ENCODE data around the gene MRPL42.

DNA sequence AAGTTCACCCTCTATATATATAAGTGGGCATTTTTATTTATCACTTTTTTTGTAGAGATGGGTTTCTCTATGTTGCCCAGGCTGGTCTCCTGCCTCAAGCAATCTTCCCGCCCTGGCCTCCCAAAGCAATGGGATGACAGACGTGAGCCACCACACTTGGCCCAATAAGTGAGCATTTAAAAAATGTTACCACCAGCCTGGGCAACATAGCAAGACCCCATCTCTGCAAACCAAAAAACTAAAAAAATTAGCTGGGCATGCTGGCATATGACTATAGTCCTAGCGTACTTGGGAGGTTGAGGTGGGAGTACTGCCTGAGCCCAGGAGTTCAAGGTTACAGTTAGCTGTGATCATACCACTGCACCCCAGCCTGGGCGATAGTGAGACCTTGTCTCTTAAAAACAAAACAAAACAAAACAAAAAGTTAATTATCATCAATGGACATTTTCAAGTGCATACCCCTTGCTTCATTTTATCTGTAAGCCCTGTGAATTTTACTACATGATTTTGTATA, 49.3 kb upstream of the MRPL42 start:
- no peak for TF ChIP-seq EZH2 (IDR thresholded peaks at IDR 0.05; ENCODE audit: borderline replicate concordance, insufficient read depth, low read depth, low read length, poor library complexity, severe bottlenecking)
- TF ChIP-seq, protein P1, sequence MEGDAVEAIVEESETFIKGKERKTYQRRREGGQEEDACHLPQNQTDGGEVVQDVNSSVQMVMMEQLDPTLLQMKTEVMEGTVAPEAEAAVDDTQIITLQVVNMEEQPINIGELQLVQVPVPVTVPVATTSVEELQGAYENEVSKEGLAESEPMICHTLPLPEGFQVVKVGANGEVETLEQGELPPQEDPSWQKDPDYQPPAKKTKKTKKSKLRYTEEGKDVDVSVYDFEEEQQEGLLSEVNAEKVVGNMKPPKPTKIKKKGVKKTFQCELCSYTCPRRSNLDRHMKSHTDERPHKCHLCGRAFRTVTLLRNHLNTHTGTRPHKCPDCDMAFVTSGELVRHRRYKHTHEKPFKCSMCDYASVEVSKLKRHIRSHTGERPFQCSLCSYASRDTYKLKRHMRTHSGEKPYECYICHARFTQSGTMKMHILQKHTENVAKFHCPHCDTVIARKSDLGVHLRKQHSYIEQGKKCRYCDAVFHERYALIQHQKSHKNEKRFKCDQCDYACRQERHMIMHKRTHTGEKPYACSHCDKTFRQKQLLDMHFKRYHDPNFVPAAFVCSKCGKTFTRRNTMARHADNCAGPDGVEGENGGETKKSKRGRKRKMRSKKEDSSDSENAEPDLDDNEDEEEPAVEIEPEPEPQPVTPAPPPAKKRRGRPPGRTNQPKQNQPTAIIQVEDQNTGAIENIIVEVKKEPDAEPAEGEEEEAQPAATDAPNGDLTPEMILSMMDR (IDR thresholded peaks at IDR 0.05): no peak
